HG03520 (cell line): ENCODE data around the gene MEF2C.

Experiments used
- ATAC-seq: cut with Tn5 transposase; IDR thresholded peaks from one replicate; pipeline ENCODE4 v1.9.1; 2021; ENCODE audit warnings: mild to moderate bottlenecking, moderate library complexity; ENCODE audit not compliant: unreplicated experiment

MEF2C gene

DNA sequence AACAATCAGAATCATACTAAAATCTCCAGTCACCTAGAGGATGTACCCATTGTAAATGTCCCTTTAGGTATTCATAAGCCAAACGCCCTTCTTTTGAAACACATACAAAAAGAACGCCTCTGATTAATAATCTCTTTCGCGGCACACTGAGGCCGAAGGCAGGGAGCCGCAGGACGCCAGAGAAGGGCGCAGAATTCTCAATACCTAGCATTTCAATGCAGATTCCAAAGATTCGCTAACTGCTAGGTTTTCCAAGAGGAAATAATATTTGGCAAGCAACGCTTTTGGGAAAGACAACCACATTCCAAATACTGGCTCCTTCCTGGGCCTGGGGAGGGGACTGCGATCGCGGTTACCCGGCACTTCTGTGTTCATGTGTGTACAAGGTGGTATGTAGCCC, 203.3 kb downstream of the MEF2C start:
- no peak for ATAC-seq

DNA sequence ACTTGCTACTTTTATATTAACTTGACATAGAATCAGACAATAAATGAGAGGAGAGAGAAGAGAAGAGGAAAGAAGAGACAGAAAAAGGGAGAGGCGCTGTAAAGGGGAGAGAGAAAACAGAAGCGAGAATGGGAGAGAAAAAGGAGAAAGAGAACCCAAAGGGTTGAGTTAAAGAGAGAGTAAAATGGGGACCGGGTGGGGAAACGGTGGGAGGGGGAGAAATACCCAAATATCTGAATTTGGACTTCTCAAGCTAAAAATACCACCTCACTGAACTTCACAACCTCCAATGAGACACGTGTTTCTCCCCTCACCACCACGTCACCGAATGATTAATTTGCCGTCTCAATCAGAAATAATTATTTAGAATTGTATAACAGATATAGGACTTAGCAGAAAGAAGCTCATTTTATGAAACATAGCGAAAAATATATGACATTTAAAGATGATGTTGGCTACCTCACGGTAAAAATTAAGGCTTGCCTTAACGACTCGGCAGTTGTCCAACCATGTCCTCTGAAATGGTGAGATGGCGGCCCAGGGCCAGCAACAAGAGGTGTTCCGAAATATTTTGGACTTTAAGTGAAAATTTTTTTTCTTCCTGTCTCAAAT, 204.1 kb downstream of the MEF2C start:
- no peak for ATAC-seq

GRCh38 chr5:88677943-88678769, 204.8 kb downstream of the MEF2C start:
- no peak for ATAC-seq

DNA sequence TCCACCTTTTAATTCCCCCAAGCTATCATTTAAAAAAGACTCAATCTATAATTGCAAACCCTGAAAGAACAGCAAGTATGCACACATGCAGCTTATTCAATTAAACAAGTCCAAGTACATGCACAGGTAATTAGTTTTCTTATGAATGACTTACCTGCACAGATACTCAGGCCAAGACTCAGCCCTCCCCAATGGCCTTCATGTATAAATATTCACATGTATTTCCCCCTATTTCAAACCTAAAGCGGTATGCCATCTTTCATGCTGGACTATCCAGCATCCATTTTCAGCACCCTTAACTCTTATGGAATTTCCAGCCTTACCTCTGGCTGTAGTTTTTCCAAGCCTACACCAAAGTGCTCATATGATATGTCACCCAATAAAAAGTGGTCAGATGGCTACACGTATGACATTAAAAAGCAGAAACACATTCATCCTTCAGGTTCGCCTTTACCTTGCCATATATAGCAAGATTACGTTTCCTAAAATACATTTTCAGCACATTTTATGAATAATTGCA, 205.5 kb downstream of the MEF2C start:
- no peak for ATAC-seq

DNA sequence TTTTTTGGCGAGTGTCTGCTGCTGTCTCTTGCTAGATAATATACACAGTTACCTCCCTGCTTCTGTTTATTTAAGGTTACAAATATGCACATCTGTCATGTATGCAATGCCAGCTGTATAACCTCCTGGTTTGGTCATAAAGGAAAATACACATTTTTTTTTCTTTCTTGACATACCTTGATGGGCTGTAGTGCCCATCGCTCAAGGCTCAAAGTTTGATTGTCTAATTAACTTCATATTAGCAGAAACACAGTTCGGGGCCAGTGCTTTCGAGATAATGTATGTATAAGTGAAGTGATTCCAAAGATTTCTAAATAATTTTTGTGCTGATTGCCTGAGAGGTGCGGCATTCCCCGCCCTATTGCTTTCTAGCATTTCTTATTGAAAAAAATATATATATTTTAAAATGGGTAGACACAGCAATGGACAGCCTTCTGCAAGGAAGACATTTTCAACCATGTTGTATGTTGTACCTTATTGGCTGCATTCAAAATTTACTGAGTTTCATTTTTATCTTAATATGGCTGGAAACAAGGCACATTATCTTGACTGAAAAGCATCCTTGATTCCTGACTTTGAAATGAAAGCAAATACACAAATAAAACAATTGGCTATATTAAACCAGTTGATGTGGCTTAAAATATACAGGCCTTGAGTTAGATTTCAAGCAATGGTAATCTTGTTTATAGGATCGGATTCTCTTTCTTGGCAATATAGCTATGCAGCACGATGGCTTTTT, 206.2 kb downstream of the MEF2C start:
- no peak for ATAC-seq

GRCh38 chr5:88675708-88676636, 207.0 kb downstream of the MEF2C start:
- peak; percentile 30 for ATAC-seq

DNA sequence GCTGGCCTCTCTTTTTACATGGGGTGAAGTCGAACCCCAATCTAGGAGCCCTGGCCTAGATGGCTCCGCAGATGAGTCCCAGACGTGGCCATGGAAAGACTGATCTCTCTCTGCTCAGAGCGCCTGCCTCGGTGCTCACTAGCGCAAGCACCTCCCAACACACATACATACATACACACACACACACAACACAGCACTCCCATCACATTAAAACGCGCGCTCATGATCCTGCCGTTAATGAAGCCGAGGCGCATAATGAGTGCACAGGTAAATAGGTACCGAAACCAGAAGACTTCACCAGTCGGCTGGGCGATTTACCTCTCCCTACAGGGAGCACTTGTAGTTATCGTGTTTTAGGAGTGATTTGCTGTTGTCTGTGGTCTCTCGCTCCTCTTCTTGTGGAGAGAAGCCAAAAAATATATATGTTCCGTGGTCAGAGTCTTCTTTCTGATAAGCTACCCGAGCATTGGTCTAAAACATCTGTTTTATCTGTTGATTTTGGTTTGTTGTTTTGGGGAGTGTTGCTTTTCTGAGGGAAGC, 207.7 kb downstream of the MEF2C start:
- peak; percentile 15 for ATAC-seq

DNA sequence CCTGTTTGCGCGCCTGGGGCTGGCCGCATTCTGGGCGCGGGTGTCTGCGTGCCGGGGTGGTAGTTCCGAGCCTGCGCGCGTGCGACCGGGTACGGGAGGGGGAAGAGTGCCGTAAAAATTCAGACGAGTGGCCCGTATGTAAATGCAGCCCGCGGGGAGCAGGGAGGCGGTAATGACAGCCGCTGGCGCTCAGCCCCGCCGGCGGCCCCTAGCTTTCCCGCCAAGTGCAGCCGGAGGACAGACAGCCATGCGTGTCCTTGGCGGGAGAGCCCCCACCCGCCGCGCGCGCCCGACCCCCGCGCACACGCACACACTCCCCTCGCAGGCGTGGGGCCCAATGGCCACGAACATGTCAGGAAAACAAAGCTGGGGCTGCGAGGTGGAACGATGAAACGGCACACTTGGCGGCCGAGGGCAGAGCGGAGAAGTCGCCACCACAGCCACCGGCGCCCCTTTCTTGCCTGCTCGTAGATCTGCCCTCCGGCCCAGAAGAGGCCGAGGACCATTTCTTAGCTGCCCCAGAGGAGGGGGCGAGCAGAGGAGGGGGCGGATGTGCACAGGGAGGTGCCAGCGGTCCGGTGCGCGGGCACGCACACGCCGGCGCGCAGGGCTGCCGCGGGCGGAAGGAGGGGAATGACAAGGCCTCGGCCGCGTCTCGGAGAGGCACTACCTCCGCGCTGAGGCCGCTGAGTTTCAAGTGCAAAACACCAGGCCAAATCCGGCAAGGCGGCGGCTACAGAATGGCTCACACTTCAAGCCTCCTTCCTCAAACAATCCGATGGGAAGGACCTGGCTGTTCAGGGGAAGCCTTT, 208.4 kb downstream of the MEF2C start:
- ATAC-seq: peak; percentile 51

DNA sequence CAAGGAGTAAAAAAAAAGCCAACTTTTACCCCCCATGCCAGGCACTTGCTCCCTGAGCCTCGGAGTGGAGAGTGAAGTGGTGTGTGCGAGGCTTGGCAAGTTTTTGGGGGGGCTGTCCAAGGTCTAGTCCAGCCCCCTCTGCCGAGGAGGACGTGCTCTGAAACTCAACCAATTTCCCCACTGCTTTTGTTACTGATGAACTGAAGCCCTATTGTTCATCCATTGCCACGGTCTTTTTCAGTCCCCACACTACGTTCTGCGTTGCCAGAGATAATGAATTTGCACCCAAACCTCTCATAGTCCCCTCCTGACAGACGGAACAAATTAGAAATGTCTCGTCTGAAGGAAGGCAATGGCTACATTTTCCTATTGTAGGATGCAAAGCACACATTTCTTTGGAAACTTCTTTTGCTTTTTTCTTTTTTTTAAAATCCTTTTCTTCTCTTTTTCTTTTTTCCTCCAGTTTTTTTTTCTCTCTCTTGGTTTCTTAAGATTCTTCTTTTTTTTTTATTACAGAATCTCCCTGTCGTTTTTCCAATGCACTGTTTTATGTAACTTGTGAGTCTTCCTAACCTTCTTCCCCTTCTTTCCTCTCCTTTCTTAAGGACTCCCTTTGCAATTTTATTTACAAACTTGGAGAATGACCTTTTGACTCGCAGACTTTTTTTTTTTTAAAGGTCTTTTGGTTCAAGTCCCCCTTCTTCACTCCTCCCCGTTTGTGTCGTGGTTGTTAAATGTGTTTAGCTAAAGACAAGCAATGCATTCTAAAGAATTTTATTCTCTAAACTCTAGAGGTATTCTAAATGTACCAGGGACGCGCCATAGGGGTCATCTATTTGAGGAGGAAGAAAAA, 209.5 kb downstream of the MEF2C start:
- no peak for ATAC-seq

- no peak for ATAC-seq
Measured at GRCh38 chr5:88672644-88673252, 210.2 kb downstream of the MEF2C start.

GRCh38 chr5:88671505-88672499, 211.2 kb downstream of the MEF2C start:
- ATAC-seq: no peak

- no peak for ATAC-seq
Measured at GRCh38 chr5:88671106-88671504, 211.9 kb downstream of the MEF2C start.

DNA sequence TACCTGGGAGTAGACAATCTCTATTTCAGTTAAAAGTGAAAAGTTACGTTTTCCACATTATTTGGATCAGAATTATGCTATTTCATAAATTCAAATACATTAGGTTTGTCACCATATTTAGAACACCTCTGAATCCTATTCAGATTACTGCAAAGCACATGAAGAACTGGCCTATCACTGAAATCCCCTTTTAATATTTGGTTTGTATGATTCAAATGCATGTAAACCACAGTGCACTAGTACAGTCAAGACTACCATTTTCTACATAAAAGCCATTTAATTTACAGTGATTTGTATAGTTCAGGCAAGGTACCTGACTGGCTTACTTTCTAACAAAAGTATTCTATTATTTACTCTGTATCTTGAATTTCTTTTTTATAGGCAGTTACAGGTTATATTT, 212.5 kb downstream of the MEF2C start:
- ATAC-seq: no peak

DNA sequence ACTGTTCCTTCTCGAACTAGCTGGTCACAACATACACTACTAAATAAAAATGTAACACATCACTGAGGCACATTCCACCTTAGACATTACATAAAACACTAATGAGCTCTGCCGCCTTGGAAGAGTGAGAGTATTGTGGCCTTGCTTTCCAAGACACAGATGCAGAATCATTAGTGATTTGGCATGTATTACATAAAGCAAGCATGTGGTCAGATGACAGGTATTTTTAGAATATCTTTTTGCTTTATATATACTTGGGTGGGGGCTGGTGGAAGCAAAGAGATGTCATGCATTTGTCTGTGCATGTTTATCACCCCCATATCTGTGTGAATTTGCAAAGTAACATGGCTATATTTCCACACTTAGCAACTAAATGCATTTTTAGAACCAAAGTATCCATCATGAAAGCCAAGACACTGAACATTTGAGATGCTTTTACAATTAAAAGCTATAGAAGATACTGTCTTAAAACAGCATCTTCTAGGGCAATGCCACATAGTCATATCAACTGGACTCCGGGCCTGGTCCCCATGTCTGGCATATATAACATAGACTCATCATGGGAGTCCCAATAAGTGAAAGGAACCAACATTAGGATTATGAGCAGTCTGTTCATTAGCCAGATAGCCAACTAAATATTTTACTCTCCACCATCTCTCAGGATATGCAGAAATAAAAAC, 213.5 kb downstream of the MEF2C start:
- no peak for ATAC-seq

DNA sequence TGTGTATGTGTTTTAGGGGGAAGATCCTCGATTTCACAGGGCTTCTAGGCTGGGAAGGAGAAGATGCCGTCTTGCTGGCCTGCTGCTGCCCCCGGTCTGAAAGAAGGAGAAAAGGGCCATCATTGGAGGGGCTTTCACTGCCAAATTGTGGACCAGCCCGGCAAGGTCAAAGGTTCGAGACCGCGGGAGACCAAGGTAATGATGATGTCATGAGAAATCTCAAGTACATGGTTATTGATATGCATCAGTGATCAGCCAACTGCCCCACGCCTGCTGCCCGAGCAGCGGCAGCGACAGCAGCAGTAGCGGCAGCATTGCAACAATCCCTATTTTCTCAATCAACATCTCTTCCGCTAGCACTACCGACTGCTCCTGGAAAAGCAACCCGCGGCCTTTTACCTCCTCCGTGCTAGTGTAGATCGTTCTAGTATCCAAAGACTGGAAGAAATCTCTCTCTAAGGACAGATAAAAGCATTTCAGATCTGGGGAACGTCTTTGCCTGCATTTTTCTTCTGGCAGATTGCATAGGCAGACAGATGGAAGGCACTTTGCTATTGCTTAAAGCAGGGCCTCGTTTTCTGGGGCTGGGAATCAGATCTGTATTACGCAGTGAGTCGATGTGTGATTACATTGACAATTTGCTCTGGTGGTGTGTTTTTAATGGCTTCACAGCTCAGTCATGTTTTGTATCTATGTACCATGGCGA, 215.3 kb downstream of the MEF2C start:
- ATAC-seq: no peak
